Measurements from ENCODE around the gene MYL7. TPM values are rescaled to one million over a fixed set of nuclear protein-coding genes. Genes with fewer than 3 reads are reported as not detected.
"Not testable (repeated sequence)": the region's sequence is repeated elsewhere in the genome, so short reads cannot be mapped to it uniquely, and the experiment has no call there.

MYL7 gene
- polyA plus RNA-seq, 2 of the 4 experiments (the other 2 are of a cell fraction), result not detected

- DNase-seq (ENCODE audit: low read depth in 1 of 2, low spot score in 1 of 2); POLR2A ChIA-PET; H3K27ac ChIP-seq; H3K4me3 ChIP-seq; H3K4me2 ChIP-seq; FAIRE-seq; ATAC-seq; H3K9me3 ChIP-seq; TF ChIP-seq FOSL2 (IDR thresholded peaks at IDR 0.05): not testable (repeated sequence)
- H3K4me1 ChIP-seq, result peaks cover 15% of the 10 kb centered on the region
- TF ChIP-seq FOSL2 (CRISPR knock-in tag; IDR thresholded peaks at IDR 0.05), result 0 out of 2 replicates have a peak, but pooled peaks have one; percentile 35
- WGBS (ENCODE audit: missing lambda C conversion rate), result 67% methylated on average over 4 of the region's 4 CpGs
- CTCF ChIA-PET, result interaction anchor here (0.9 to 7.1 kb wide), 3 partner anchors 21 to 69 kb away, joined by 3 to 52 read pairs (median 5); no protein-coding TSS in a partner anchor
These were observed 14.6 kb downstream of the MYL7 start for GRCh38 chr7:44126574-44126973.

- 85% methylated on average over 6 of the region's 6 CpGs for WGBS (ENCODE audit: missing lambda C conversion rate)
- Histone ChIP-seq H3K27ac (no peak overlapping the region), H3K4me3 (no peak overlapping the region), H3K9me3 (no peaks in the 10 kb centered on the region), H3K4me1 (peaks cover 16% of the 10 kb centered on the region), H3K4me2 (peak overlapping the region; percentile 100; the same call in 1 of the 3 replicates)
- DNase-seq (ENCODE audit: low read depth in 1 of 2, low spot score in 1 of 2) (no peak), ATAC-seq (no peak), FAIRE-seq (no peak)
- ChIA-PET POLR2A (interaction anchor here (0.8 to 0.9 kb wide), 2 partner anchors 76 to 183 kb away, joined by 3 to 4 read pairs; no protein-coding TSS in a partner anchor), CTCF (interaction anchor here (1.1 kb wide), 1 partner anchor 116 kb away, joined by 3 read pairs; no protein-coding TSS in a partner anchor)
- TF ChIP-seq HDAC2 (IDR thresholded peaks at IDR 0.05), result no peak
- no peak for TF ChIP-seq RCOR1 (IDR thresholded peaks at IDR 0.05; ENCODE audit: low read depth, low read length)
- TF ChIP-seq JUNB (IDR thresholded peaks at IDR 0.05), result no peak
- no peak for TF ChIP-seq NPAS2 (CRISPR knock-in tag; IDR thresholded peaks at IDR 0.05; ENCODE audit: borderline replicate concordance)
- TF ChIP-seq RARB (CRISPR knock-in tag; IDR thresholded peaks at IDR 0.05), result no peak
- no peak for TF ChIP-seq BHLHE40 (IDR thresholded peaks at IDR 0.05; ENCODE audit: low read depth, low read length)
- TF ChIP-seq CHD4 (IDR thresholded peaks at IDR 0.05; ENCODE audit: borderline replicate concordance), result no peak
- no peak for TF ChIP-seq HOXA7 (CRISPR knock-in tag; IDR thresholded peaks at IDR 0.05)
- TF ChIP-seq JUN (IDR thresholded peaks at IDR 0.05), result no peak
- no peak for TF ChIP-seq POLR2A (IDR thresholded peaks at IDR 0.05; ENCODE audit: low read length)
- TF ChIP-seq ATOH8 (CRISPR knock-in tag; IDR thresholded peaks at IDR 0.05; ENCODE audit: low read depth), result no peak
- TF ChIP-seq PHF8 (IDR thresholded peaks at IDR 0.05; ENCODE audit: borderline replicate concordance, low read depth), result no peak
- no peak for TF ChIP-seq EHF (CRISPR knock-in tag; IDR thresholded peaks at IDR 0.05)
- no peak for TF ChIP-seq ZNF302 (CRISPR knock-in tag; IDR thresholded peaks at IDR 0.05)
- no peak for TF ChIP-seq EHMT2 (IDR thresholded peaks at IDR 0.05; ENCODE audit: low read depth)
- no peak for TF ChIP-seq SREBF2 (IDR thresholded peaks at IDR 0.05)
- TF ChIP-seq CBX8 (IDR thresholded peaks at IDR 0.05), result no peak
These were observed 16.3 kb downstream of the MYL7 start for GRCh38 chr7:44124822-44125202.

GRCh38 chr7:44123190-44124003, 17.7 kb downstream of the MYL7 start, which contains the start of gene POLD2:
Gene POLD2 (minus strand): TSS chr7:44123548. CDS start chr7:44122053, 1,495 bp downstream.
- FAIRE-seq, result no peak
- peak in 1 of 2 experiments; percentile 81; a peak in 3 of 5 replicates for TF ChIP-seq JUN (IDR thresholded peaks at IDR 0.05)
- 0 out of 2 replicates have a peak, but pooled peaks have one; percentile 63 for TF ChIP-seq RARB (CRISPR knock-in tag; IDR thresholded peaks at IDR 0.05)
- TF ChIP-seq BCL3 (IDR thresholded peaks at IDR 0.05), result peak; percentile 70; the same call in 2 of the 3 replicates
- TF ChIP-seq PBX3 (IDR thresholded peaks at IDR 0.05), result peak; percentile 82
- no peak for TF ChIP-seq CHD4 (IDR thresholded peaks at IDR 0.05; ENCODE audit: borderline replicate concordance)
- TF ChIP-seq SMC3 (IDR thresholded peaks at IDR 0.05), result no peak
- TF ChIP-seq KDM5A (IDR thresholded peaks at IDR 0.05), result peak; percentile 31; the same call in 1 of the 2 replicates
- TF ChIP-seq HOXB13 (CRISPR knock-in tag; IDR thresholded peaks at IDR 0.05; ENCODE audit: low read depth), result no peak
- TF ChIP-seq POLR2A (IDR thresholded peaks at IDR 0.05; ENCODE audit: low read length), result peak; percentile 68
- TF ChIP-seq MYC (IDR thresholded peaks at IDR 0.05; ENCODE audit: borderline replicate concordance, low read length), result peak; percentile 84; the same call in 1 of the 2 replicates
- no peak for TF ChIP-seq ESRRA (IDR thresholded peaks at IDR 0.05; ENCODE audit: borderline replicate concordance, low read length)
- TF ChIP-seq RFX5 (IDR thresholded peaks at IDR 0.05), result peak; percentile 91
- no peak for TF ChIP-seq POLR2AphosphoS2 (conservative IDR thresholded peaks at IDR 0.05; ENCODE audit: low read length)
- TF ChIP-seq HOXB5 (CRISPR knock-in tag; IDR thresholded peaks at IDR 0.05), result peak; percentile 57; the same call in 1 of the 2 replicates
- peak; percentile 94 for TF ChIP-seq MAX (IDR thresholded peaks at IDR 0.05)
- peak; percentile 72 for TF ChIP-seq E2F6 (IDR thresholded peaks at IDR 0.05; ENCODE audit: borderline replicate concordance, low read depth)
- TF ChIP-seq EHF (CRISPR knock-in tag; IDR thresholded peaks at IDR 0.05), result no peak

More at GRCh38 chr7:44123190-44124003, 17.7 kb downstream of the MYL7 start, which contains the start of gene POLD2:
- POLR2A ChIA-PET, result interaction anchor here (0.7 to 1.7 kb wide), 6 partner anchors 24 to 184 kb away, joined by 3 to 5 read pairs (median 4); partner anchors contain the start of genes DBNL and YKT6
- DNase-seq (ENCODE audit: low read depth in 1 of 2, low spot score in 1 of 2), result peak; percentile 96 to 99
- CTCF ChIA-PET, result interaction anchor here (0.7 to 2.2 kb wide), 9 partner anchors 15 to 104 kb away, joined by 3 to 9 read pairs (median 4); no protein-coding TSS in a partner anchor
- peak within 1 kb of the TSS; percentile 82 for H3K4me3 ChIP-seq
- peak; percentile 97 to 99 for ATAC-seq
- peak within 1 kb of the TSS; percentile 86 to 94 for H3K27ac ChIP-seq
- under 1% methylated on average over 30 of the region's 86 CpGs for WGBS (ENCODE audit: missing lambda C conversion rate)
- H3K9me3 ChIP-seq, result no peaks in the 10 kb centered on the region
- H3K4me1 ChIP-seq, result peaks cover 16% of the 10 kb centered on the region
- peak within 1 kb of the TSS; percentile 100 for H3K4me2 ChIP-seq
